Activated CD4-positive, CD25-positive, alpha-beta regulatory T cell treated with anti-CD3 and anti-CD28 coated beads, Interleukin-2, amount 50 U/mL, for 72 hours (primary cell): ENCODE data around the gene DCHS1.
"Not testable (repeated sequence)": the region's sequence is repeated elsewhere in the genome, so short reads cannot be mapped to it uniquely, and the experiment has no call there.

ENCODE experiments used
- DNase-seq: peaks from one replicate; pipeline ENCODE4 v3.0.0; 2021

The DCHS1 gene

DNA sequence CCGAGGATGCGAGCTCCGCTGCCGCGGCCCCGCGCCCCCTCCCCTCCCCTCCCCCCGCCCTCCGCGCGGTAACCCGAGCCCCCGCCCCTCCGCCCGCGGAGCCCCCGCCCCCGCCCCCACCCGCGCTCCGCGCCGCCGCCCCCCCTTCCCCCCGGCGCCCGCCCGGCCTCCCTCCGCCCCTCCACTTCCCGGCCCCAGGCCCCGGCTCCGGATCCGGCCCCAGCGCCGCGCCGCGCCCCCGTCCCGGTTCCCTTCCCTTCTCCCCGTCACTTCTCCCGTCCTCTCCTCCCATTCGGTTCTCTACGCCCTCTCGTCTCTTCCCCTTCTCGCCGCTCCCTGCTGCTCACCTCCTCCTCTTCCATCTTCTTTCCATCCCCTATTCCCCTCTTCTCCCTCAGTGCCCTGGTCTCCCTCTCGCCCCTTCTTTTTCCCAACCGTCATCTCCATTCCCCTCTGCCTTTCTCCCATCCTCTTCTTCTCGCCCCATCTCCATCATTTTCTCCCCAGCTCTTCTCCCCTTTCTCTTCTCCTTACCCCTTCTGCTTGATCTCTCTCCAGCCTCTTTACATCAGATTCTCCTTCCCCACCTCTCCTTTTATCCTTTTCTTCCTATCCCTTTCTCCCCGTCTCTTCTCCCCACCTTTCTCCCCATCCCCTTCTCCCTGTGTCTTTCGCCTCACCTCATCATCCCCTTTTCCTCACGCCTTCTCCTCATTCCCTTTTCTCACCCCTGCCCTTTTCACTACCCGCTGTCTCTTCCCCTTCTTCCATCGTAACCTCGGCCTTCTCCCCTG, at the start of gene DCHS1:
Gene DCHS1 (minus strand): TSS at position 20 of the 794 bp plus-strand sequence. CDS start 14,196 bp downstream, outside the sequence.
- no peak for DNase-seq

GRCh38 chr11:6703247-6704063, 47.8 kb upstream of the DCHS1 start:
- no peak for DNase-seq

- DNase-seq, result not testable (repeated sequence)
Measured at GRCh38 chr11:6701955-6702354, 46.3 kb upstream of the DCHS1 start.

GRCh38 chr11:6695377-6695776, 39.8 kb upstream of the DCHS1 start:
- no peak for DNase-seq

- no peak for DNase-seq
Measured at GRCh38 chr11:6694229-6694535, 38.6 kb upstream of the DCHS1 start.

DNA sequence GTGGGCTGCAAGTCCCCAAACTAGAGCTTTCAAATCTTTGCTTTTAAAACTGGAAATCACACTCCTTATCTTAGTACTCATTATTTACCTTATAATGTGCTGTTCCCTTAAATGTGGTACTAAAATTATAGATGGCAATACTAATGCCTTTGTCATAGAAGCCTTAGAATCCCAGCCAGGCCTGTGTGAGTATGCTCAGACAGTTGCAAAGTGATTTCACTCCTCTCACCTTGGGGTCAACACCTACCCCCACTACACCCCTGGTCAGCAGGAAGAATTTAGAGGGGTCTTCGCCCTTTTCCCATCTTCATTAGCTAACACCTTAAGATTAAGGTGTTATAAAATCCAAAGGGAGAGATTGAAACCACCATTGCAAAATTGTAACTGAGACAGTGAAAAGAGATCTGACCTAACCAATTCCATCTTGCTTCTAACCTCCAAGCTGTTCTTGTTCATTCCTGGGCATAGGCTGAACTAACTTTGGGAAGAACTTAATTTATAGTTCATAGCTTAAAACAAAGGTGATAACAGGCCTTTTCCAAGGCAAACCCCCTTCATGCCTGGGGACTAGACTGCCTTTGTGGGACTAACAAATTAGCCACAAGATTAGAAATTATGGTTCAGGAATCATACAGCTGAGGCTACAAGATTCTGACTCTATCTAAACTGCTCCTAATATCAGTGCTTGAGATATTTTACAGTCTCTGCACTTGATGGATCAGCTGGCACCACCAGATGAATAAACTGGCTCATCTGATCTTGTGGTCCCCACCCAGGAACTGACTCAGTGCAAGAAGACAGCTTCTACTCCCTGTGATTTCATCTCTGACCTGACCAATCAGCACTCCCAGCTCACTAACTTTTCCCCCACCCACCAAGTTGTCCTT, 38.0 kb upstream of the DCHS1 start:
- no peak for DNase-seq

- no peak for DNase-seq
Measured at GRCh38 chr11:6692128-6692527, 36.5 kb upstream of the DCHS1 start.

GRCh38 chr11:6690431-6691132, 35.0 kb upstream of the DCHS1 start:
- DNase-seq, result not testable (repeated sequence)

DNA sequence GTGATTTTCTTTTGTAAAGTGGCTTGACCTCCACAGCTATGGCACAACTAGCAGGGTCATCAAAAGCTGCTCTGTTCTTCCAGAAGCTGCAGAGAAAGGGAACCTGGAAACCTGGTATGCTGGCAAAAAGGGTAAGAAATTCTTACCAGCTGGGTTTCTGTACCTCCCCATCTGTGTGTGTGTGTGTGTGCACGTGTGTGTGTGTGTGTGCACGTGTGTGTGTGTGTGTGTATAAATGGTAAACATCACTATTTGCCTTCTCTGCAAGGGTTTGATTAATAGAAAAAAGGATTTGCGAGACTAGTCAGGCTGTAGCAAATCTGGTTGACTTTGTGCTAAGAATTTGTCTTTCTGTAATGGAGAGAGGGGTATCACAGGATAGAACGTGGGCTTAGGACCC, 32.3 kb upstream of the DCHS1 start:
- no peak for DNase-seq

DNA sequence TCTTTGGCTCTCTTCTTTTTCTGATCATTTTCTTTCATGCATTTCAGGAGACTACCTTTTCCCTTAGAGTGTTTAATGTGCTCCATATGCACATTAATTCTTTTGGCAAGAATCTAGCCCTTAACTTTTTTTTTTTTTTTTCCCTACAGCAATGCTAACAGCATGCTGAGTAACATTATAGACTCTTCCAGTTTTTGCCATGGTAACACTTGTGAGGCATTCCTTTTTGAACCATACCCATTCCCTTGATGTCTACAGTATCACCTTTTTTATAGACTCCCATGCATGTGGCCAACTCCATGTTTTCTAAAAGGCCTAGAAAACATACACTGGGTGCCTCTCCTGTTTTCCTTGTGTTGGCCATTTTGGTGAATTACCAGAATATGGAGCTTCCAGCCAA, 30.4 kb upstream of the DCHS1 start:
- DNase-seq, result no peak

DNA sequence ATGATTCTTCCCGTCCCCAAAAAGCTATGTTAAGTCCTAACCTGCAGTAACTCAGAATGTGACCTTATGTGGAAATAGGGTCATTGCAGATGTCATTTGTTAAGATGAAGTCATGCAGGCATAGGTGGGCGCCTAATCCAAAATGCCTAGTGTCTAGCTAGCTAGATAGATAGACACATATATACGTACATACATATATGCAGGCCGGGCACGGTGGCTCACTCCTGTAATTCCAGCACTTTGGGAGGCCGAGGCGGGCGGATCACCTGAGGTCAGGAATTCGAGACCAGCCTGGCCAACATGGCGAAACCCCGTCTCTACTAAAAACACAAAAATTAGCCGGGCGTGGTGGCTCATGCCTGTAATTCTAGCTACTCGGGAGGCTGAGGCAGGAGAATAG, 28.5 kb upstream of the DCHS1 start:
- DNase-seq, result not testable (repeated sequence)

GRCh38 chr11:6682936-6683861, 27.6 kb upstream of the DCHS1 start, which contains the start of gene MRPL17:
Gene MRPL17, minus strand, starts transcription at chr11:6683340. Its CDS starts 44 bp downstream, at chr11:6683296.
- peak; percentile 97 for DNase-seq

GRCh38 chr11:6682591-6682935, 27.0 kb upstream of the DCHS1 start:
- DNase-seq, result no peak

DNA sequence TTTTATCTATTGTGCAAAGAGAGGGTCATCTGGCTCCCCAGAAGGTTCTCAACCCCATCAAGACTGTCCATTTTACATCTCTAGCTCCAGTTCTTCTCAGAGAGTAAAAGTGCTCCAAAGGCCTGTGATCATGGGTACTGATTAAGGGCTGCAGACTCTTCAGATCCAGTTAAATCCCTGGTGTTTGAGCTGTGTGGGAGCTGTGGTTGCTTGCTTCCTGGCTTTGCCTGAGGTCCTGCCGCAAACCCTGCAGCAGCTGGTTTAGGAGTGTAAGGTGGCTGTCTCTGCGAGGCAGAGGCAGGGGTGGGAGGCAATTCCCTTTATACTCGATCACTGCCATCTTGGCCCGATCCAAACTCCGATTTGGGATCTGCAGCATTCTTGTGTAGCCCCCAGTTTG, 26.3 kb upstream of the DCHS1 start:
- no peak for DNase-seq

DNA sequence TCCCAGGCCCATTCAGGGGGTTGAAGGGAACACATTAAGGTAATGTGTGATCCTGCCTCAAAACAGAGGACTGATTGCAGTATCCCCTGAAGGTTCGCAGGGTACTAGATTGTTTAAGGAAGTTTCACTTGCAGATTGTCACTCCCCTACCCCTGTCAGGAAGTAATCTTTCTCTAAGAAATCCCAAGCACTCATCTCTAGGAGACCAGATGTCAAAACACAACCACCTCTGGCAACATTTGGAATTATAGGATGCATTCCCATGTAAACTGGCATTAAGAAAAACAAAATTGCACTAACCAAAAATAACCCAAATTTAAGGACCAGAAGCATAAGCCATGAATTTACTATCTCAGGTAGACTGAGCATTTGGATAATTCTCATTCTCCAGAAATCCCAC, 25.9 kb upstream of the DCHS1 start:
- no peak for DNase-seq

GRCh38 chr11:6677018-6677417, 21.4 kb upstream of the DCHS1 start:
- no peak for DNase-seq

DNA sequence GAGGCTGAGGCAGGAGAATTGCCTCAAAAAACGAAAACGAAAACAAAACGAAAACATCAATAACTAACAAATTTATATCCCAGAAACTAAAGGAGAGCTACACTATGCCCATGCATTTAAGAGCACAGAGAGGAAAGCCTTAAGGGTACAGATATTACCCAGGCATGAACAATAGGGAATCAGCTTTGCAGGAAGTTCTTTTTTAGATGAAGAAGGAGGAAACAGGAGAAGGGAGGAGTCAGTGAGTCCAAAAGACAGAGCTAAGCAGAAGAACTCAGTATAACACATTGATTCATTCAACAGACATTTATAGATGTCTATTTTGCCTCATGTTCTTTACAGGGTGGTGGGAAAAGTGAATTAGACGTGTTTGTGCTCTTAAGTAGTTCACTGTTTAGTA, 19.3 kb upstream of the DCHS1 start:
- DNase-seq, result no peak

- DNase-seq, result no peak
Measured at GRCh38 chr11:6674219-6674597, 18.6 kb upstream of the DCHS1 start.

GRCh38 chr11:6673523-6674218, 18.1 kb upstream of the DCHS1 start:
- no peak for DNase-seq

DNA sequence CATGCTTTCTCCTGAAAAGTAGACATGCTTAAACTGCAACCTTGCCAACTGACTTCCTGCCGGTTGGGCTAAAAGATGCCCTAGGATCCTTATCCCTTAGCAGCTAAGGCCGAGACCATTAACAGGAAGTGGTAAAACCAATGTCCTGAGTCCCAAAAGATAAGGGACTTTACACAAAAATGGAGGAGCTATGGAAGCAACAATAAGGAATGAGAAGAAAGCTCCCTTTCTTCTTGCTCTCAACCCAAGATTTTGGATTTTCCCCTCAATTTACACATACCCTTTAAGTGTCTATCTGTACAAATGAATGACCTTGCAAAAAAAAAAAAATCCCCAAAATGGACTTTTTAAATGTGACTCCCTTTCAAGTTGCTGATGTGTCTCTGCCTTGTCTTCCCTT, 16.4 kb upstream of the DCHS1 start:
- no peak for DNase-seq
